GM08714 (cell line): Measurements from ENCODE around the gene HAUS3.

Experiments used
- H3K4me3 ChIP-seq: fragments of 200-500 bp; sonication (Bioruptor generic); 2 replicates; pipeline ENCODE4 v1.5.1; 2014; ENCODE audit warnings: mild to moderate bottlenecking, low read length, inconsistent platforms
- ZNF274 ChIP-seq: IDR thresholded peaks from 2 replicates; pipeline ENCODE4 v1.6.1; 2012; ENCODE audit warnings: mild to moderate bottlenecking, low read depth, low read length

The HAUS3 gene

GRCh38 chr4:2262145-2262943 is 20.4 kb upstream of the HAUS3 start:
- TF ChIP-seq ZNF274: no peak
- peak overlapping the region; percentile 60; the same call in 1 of the 2 replicates for H3K4me3 ChIP-seq

GRCh38 chr4:2261853-2262144 is 19.9 kb upstream of the HAUS3 start, which contains the start of gene MXD4:
Gene MXD4 (minus strand): TSS chr4:2262109. CDS start chr4:2261980, 129 bp downstream.
- peak within 1 kb of the TSS; percentile 84 for H3K4me3 ChIP-seq
- TF ChIP-seq ZNF274: no peak

GRCh38 chr4:2261110-2261852 is 19.4 kb upstream of the HAUS3 start:
- H3K4me3 ChIP-seq: peak overlapping the region; percentile 84
- no peak for TF ChIP-seq ZNF274

- TF ChIP-seq ZNF274: no peak
- peak overlapping the region; percentile 71 for H3K4me3 ChIP-seq
These were observed 18.6 kb upstream of the HAUS3 start for GRCh38 chr4:2260344-2261109.

GRCh38 chr4:2259541-2260343 is 17.8 kb upstream of the HAUS3 start:
- H3K4me3 ChIP-seq: no peak overlapping the region

GRCh38 chr4:2259036-2259540 is 17.2 kb upstream of the HAUS3 start:
- no peak overlapping the region for H3K4me3 ChIP-seq

More at GRCh38 chr4:2259541-2260343, 17.8 kb upstream of the HAUS3 start:
- TF ChIP-seq ZNF274: no peak

GRCh38 chr4:2258091-2259035 is 16.4 kb upstream of the HAUS3 start:
- H3K4me3 ChIP-seq: no peak overlapping the region
- no peak for TF ChIP-seq ZNF274

More at GRCh38 chr4:2259036-2259540, 17.2 kb upstream of the HAUS3 start:
- TF ChIP-seq ZNF274: no peak

- TF ChIP-seq ZNF274: no peak
- no peak overlapping the region for H3K4me3 ChIP-seq
These were observed 15.6 kb upstream of the HAUS3 start for GRCh38 chr4:2257361-2258081.

GRCh38 chr4:2256781-2257191 is 14.9 kb upstream of the HAUS3 start:
- no peak for TF ChIP-seq ZNF274

GRCh38 chr4:2256156-2256731 is 14.3 kb upstream of the HAUS3 start:
- no peak overlapping the region for H3K4me3 ChIP-seq
- no peak for TF ChIP-seq ZNF274

More at GRCh38 chr4:2256781-2257191, 14.9 kb upstream of the HAUS3 start:
- no peak overlapping the region for H3K4me3 ChIP-seq

- H3K4me3 ChIP-seq: no peak overlapping the region
- no peak for TF ChIP-seq ZNF274
These were observed 13.7 kb upstream of the HAUS3 start for GRCh38 chr4:2255501-2256155.
